Stimulated activated memory B cell treated with anti-CD40 and anti-IgM and Interleukin-4, amounts not matched to agents 10 μg/mL and 1 μg/mL and 100 μg/mL, for 72 hours (primary cell): Measurements from ENCODE around the gene LY86.

Experiments
- ATAC-seq: fragments of 150-1000 bp; cut with Tn5 transposase; 2 replicates; pipeline ENCODE4 v1.10.0; 2021
- H3K27ac Mint-ChIP-seq: one replicate; pipeline ENCODE4 v1.8.0; 2022; ENCODE audit warnings: mild to moderate bottlenecking, mixed read lengths
- H3K27me3 Mint-ChIP-seq: one replicate; pipeline ENCODE4 v1.8.0; 2022; ENCODE audit warnings: mixed read lengths
- H3K36me3 Mint-ChIP-seq: one replicate; pipeline ENCODE4 v1.8.0; 2022; ENCODE audit warnings: mixed read lengths
- H3K4me1 Mint-ChIP-seq: one replicate; pipeline ENCODE4 v1.8.0; 2022; ENCODE audit warnings: mixed read lengths
- H3K4me3 Mint-ChIP-seq: one replicate; pipeline ENCODE4 v1.8.0; 2022; ENCODE audit warnings: mild to moderate bottlenecking, moderate library complexity, mixed read lengths
- H3K9me3 Mint-ChIP-seq: one replicate; pipeline ENCODE4 v1.8.0; 2022; ENCODE audit warnings: mixed read lengths

LY86 gene

GRCh38 chr6:6640926-6641325 is 52.4 kb downstream of the LY86 start:
- Mint-ChIP-seq H3K27me3 (no peaks in the 10 kb centered on the region), H3K27ac (no peak overlapping the region), H3K4me1 (peaks cover 15% of the 10 kb centered on the region), H3K4me3 (no peak overlapping the region), H3K36me3 (peaks cover 42% of the 10 kb centered on the region), H3K9me3 (no peaks in the 10 kb centered on the region)
- ATAC-seq, result no peak

- peaks cover 42% of the 10 kb centered on the region for H3K36me3 Mint-ChIP-seq
- H3K4me1 Mint-ChIP-seq, result peaks cover 5% of the 10 kb centered on the region
- no peak overlapping the region for H3K4me3 Mint-ChIP-seq
- no peak overlapping the region for H3K27ac Mint-ChIP-seq
- ATAC-seq, result no peak
- H3K27me3 Mint-ChIP-seq, result no peaks in the 10 kb centered on the region
- H3K9me3 Mint-ChIP-seq, result no peaks in the 10 kb centered on the region
Observed at GRCh38 chr6:6643398-6643797, 54.9 kb downstream of the LY86 start.

DNA sequence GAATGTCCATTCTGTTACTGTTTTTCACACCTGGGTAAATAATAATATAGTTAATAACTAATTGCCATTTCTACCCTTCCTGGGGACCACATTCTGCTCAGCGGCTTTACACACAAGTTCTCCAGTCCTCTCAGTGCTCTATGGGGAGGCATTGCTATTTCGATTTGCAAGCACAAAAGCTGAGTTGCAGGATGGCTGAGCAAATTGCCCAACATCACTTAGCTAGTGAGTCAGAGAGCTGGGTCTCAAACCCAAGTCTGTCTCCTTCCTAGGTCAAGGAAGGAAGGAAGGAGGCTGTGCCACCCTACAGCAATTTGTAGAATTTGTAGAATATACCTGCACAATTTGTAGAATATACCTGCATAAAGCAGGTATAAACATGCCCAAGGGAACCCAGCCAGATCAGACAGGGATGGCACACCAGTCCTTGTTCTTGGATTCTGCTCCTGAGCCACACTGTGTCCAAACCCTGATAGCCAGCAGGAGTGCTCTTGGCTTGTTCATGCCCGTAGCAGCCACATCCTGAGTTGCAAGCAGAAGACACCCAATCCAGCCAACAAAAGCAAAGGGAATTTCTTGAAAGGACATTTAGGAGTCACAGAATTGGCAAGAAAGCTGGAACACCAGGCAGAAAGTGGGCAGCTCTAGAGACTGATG is 56.9 kb downstream of the LY86 start:
- Mint-ChIP-seq H3K9me3 (no peaks in the 10 kb centered on the region), H3K36me3 (peaks cover 33% of the 10 kb centered on the region), H3K27ac (no peak overlapping the region), H3K27me3 (no peaks in the 10 kb centered on the region), H3K4me3 (no peak overlapping the region), H3K4me1 (no peaks in the 10 kb centered on the region)
- no peak for ATAC-seq

DNA sequence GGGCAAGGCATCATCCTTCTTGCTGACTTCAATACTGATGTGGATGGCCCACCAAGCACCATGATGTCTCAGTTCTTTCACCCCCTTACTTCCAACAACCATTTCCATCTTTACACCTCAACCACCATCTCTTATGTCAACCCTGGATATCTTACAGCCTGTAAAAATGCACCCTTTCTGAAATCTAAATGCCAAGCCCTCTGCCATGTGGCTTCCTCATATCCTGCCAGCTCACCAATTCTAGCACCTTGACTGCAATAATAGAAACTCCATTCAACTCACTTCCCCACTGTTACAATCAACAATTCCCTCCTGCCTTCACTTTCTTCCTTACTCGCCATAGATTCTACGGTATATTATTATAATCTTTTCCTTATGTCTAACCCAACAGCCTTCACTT is 57.9 kb downstream of the LY86 start:
- H3K27me3 Mint-ChIP-seq, result no peaks in the 10 kb centered on the region
- peaks cover 34% of the 10 kb centered on the region for H3K36me3 Mint-ChIP-seq
- no peak for ATAC-seq
- no peak overlapping the region for H3K27ac Mint-ChIP-seq
- no peak overlapping the region for H3K4me3 Mint-ChIP-seq
- H3K9me3 Mint-ChIP-seq, result no peaks in the 10 kb centered on the region
- peaks cover 9% of the 10 kb centered on the region for H3K4me1 Mint-ChIP-seq

DNA sequence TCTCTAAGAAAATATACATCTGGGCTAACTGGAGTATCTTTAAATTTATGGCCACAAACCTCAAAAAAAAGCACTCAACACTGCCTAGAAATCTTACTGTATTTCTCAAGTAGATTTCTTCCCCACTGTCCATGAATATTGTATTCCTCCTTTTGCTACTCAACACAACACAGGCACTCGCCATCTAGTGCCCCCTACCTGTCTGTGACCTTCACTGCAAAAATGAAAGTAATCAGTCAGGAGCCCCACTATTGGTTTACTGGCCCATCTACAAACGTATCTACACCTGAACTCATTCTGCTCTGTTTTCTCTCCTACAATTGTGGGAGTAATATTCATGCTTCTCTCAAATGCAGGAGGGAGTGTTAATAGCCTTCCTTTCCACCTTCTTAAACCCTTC is 58.3 kb downstream of the LY86 start:
- H3K9me3 Mint-ChIP-seq, result no peaks in the 10 kb centered on the region
- no peak for ATAC-seq
- peaks cover 10% of the 10 kb centered on the region for H3K4me1 Mint-ChIP-seq
- H3K27ac Mint-ChIP-seq, result no peak overlapping the region
- no peaks in the 10 kb centered on the region for H3K27me3 Mint-ChIP-seq
- peaks cover 35% of the 10 kb centered on the region for H3K36me3 Mint-ChIP-seq
- H3K4me3 Mint-ChIP-seq, result no peak overlapping the region

DNA sequence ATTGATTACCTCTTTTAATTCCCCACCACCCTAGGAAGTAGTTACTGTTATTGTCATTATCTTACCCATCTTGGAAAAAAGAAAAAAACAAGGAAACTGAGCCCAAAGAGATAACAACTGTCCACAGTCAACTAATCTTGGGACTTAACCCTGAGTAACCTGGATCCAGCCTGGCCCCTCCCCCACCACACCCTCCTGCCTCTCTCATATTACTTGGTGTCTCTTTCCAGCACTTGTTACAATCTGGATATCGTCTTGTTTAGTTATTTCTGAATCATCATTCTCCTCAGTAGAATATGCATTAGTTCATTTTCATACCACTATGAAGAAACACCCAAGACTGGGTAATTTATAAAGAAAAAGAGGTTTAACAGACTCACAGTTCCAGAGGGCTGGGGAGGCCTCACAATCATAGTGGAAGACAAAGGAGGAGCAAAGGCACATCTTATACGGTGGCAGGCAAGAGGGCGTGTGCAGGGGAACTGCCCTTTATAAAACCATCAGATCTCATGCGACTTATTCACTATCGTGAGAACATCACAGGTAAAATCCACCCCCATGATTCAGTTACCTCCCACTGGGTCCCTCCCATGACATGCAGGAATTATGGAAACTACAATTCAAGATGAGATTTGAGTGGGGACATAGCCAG is 60.3 kb downstream of the LY86 start:
- Mint-ChIP-seq H3K9me3 (no peaks in the 10 kb centered on the region), H3K27me3 (no peaks in the 10 kb centered on the region), H3K27ac (no peak overlapping the region), H3K4me1 (peaks cover 16% of the 10 kb centered on the region), H3K36me3 (peaks cover 41% of the 10 kb centered on the region), H3K4me3 (no peak overlapping the region)
- no peak for ATAC-seq

DNA sequence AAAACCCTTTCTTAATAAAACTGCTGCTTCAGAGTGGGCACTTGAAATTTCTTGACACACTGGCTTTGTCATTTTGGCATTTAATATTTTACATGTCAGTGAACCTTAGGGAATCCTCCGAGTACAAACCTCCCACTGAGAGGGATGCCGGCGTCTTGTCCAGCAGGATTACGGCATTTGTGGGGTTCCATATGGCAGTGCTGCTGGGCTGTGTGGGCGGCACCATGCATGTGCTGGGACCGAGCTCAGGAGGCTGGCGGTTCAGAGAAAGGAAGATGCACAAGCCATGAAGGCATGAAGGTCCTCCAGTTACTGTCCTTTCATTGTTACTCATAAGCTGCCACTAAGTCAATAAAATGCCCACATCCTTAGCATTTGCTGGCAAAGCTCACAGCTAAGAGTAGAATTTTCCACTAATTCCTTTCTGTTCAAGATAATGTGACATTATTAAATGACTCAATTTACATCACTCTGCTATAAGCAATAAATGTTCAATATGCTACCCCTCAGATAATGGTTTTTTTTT is 61.4 kb downstream of the LY86 start:
- ATAC-seq, result no peak
- Mint-ChIP-seq H3K9me3 (no peaks in the 10 kb centered on the region), H3K27ac (no peak overlapping the region), H3K4me3 (no peak overlapping the region), H3K4me1 (peaks cover 17% of the 10 kb centered on the region), H3K27me3 (no peaks in the 10 kb centered on the region), H3K36me3 (peaks cover 43% of the 10 kb centered on the region)

- no peak overlapping the region for H3K4me3 Mint-ChIP-seq
- peak overlapping the region; percentile 16 for H3K27ac Mint-ChIP-seq
Observed at GRCh38 chr6:6650839-6651238, 62.3 kb downstream of the LY86 start.

GRCh38 chr6:6651335-6651734 is 62.8 kb downstream of the LY86 start:
- H3K4me1 Mint-ChIP-seq, result peaks cover 29% of the 10 kb centered on the region
- H3K9me3 Mint-ChIP-seq, result no peaks in the 10 kb centered on the region
- peaks cover 55% of the 10 kb centered on the region for H3K36me3 Mint-ChIP-seq
- no peaks in the 10 kb centered on the region for H3K27me3 Mint-ChIP-seq
- H3K4me3 Mint-ChIP-seq, result no peak overlapping the region
- peak overlapping the region; percentile 16 for H3K27ac Mint-ChIP-seq
- ATAC-seq, result no peak

More at GRCh38 chr6:6650839-6651238, 62.3 kb downstream of the LY86 start:
- no peak for ATAC-seq
- no peaks in the 10 kb centered on the region for H3K27me3 Mint-ChIP-seq
- H3K36me3 Mint-ChIP-seq, result peaks cover 53% of the 10 kb centered on the region
- H3K9me3 Mint-ChIP-seq, result no peaks in the 10 kb centered on the region
- H3K4me1 Mint-ChIP-seq, result peaks cover 25% of the 10 kb centered on the region

- Mint-ChIP-seq H3K9me3 (no peaks in the 10 kb centered on the region), H3K36me3 (peaks cover 60% of the 10 kb centered on the region), H3K27ac (peak overlapping the region; percentile 38), H3K4me1 (peaks cover 34% of the 10 kb centered on the region), H3K4me3 (no peak overlapping the region), H3K27me3 (no peaks in the 10 kb centered on the region)
- ATAC-seq, result no peak
Observed at GRCh38 chr6:6652932-6653331, 64.4 kb downstream of the LY86 start.

DNA sequence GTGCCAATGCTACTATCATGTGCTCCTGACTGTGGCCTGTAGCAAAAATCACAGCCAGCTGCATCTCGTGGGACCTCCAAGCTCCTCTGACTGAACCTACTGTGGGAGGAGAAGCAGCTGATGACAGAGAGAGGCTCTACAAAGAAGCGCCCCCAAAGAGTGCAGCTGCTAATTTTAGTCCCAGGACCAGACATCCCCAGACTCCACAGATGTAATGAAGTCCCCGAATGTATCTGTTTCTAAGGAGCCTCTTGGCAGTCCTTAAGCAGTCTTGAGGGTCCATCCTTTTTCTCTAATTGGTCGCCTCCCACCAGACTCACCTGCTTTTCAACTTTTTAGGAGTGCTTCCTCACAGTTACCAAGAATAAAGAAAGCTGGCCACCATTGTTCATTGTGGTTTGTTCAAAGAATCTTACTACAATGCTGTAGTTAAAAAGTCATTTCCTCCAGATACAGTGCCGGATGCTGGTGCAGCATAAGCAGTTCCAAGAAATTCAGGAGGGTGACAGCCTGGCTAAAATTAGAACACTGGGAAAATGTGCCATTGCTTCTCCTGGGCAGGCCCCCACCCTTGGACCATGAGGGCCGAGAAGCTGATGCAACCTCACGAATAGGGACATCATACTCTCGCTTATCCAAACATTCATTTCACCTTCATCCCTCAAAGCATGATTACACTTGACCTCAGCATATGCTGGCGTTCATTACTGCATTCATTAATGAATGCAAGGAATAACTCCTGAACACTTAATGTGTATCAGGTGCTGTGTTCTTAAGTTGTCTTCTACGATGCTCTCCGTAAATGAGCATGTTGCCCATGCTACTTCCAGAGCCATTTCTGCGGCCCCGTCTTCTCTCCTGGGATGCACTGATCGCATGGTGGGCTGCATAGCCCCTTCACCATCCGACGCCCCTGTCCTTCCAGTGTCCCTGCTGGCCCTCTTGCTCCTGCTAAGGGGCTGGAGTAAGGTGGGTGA is 66.4 kb downstream of the LY86 start:
- peaks cover 60% of the 10 kb centered on the region for H3K36me3 Mint-ChIP-seq
- H3K9me3 Mint-ChIP-seq, result no peaks in the 10 kb centered on the region
- H3K27me3 Mint-ChIP-seq, result no peaks in the 10 kb centered on the region
- H3K27ac Mint-ChIP-seq, result peak overlapping the region; percentile 22
- H3K4me3 Mint-ChIP-seq, result no peak overlapping the region
- ATAC-seq, result no peak
- peaks cover 53% of the 10 kb centered on the region for H3K4me1 Mint-ChIP-seq

DNA sequence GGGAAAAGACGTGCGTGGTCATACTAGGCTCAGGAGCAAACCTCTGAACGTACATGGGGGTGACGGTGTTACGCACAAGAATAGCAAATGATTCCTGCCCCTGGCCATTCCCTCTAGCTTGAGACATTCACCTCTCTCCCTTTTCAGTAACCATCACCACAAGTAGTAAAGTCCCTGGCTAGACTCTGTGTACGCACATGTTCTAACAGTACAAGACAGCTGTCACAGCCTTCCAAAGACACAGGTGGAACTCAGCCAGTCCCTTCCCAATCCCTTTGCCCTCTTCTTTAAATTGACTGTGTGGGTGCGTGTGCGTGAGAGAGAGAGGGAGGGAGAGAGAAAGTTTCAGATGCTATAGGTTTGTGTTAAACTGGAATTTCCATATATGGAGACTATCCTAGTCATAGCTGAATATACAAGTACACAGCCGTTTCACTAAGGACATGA is 67.3 kb downstream of the LY86 start:
- ATAC-seq, result no peak
- Mint-ChIP-seq H3K27me3 (no peaks in the 10 kb centered on the region), H3K27ac (peak overlapping the region; percentile 22)

DNA sequence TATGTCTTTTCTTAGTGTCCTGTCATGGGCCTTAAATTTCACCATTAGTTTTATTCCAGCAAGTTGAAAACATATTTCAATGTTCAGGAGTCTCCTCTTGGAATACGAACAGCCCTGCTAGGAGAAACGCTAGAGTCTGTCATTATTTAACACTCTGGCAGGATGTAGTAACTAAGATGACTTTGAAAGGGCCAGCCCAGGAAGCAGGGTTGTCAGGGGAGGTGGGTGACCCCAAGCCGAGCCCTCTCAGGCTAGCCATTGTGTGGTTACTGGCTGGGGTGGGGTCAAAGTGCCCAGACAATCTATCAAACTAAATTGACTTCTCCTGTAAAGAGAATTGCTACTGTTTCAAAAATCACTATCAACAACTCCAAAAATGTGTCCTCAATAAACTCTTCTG is 67.8 kb downstream of the LY86 start:
- H3K27me3 Mint-ChIP-seq, result no peaks in the 10 kb centered on the region
- H3K36me3 Mint-ChIP-seq, result peaks cover 47% of the 10 kb centered on the region
- H3K4me3 Mint-ChIP-seq, result no peak overlapping the region
- no peaks in the 10 kb centered on the region for H3K9me3 Mint-ChIP-seq
- peak overlapping the region; percentile 22 for H3K27ac Mint-ChIP-seq
- peaks cover 53% of the 10 kb centered on the region for H3K4me1 Mint-ChIP-seq
- no peak for ATAC-seq

More for the DNA sequence above, 67.3 kb downstream of the LY86 start:
- H3K4me3 Mint-ChIP-seq, result no peak overlapping the region
- no peaks in the 10 kb centered on the region for H3K9me3 Mint-ChIP-seq
- peaks cover 52% of the 10 kb centered on the region for H3K36me3 Mint-ChIP-seq
- peaks cover 58% of the 10 kb centered on the region for H3K4me1 Mint-ChIP-seq

- no peaks in the 10 kb centered on the region for H3K27me3 Mint-ChIP-seq
- H3K27ac Mint-ChIP-seq, result peak overlapping the region; percentile 73
- H3K36me3 Mint-ChIP-seq, result peaks cover 42% of the 10 kb centered on the region
- H3K9me3 Mint-ChIP-seq, result no peaks in the 10 kb centered on the region
- H3K4me3 Mint-ChIP-seq, result no peak overlapping the region
- peaks cover 51% of the 10 kb centered on the region for H3K4me1 Mint-ChIP-seq
- ATAC-seq, result no peak
Observed at GRCh38 chr6:6657085-6657819, 68.7 kb downstream of the LY86 start.
